GM21526 (cell line): ENCODE results near the gene LEMD1.

Source experiments
- ATAC-seq: cut with Tn5 transposase; IDR thresholded peaks from one replicate; pipeline ENCODE4 v1.9.1; 2021; ENCODE audit warnings: moderate library complexity; ENCODE audit not compliant: unreplicated experiment, low FRiP score

Gene LEMD1

GRCh38 chr1:205339197-205339702 is 82.6 kb downstream of the LEMD1 start:
- no peak for ATAC-seq

DNA sequence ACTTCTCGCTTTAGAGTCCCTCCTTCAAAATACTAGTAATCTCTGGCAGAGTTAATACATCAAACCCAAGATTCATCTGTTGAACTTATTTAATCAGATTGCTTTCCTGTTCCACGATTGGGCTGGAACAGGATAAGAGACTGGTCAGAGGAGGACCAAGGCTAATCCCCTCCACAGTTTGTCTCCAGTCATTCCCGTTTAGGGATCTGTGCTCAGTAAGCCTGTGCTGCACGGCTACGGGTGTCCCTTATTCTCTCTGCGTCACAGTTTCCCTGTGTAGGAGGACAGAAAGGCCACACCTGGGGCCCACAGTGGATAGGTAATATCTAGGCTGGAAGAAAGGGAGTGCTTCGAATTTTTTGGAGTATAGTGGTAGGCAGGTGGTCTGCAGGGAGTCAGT is 83.8 kb downstream of the LEMD1 start:
- no peak for ATAC-seq

- no peak for ATAC-seq
These were observed 84.4 kb downstream of the LEMD1 start for GRCh38 chr1:205337481-205337880.

DNA sequence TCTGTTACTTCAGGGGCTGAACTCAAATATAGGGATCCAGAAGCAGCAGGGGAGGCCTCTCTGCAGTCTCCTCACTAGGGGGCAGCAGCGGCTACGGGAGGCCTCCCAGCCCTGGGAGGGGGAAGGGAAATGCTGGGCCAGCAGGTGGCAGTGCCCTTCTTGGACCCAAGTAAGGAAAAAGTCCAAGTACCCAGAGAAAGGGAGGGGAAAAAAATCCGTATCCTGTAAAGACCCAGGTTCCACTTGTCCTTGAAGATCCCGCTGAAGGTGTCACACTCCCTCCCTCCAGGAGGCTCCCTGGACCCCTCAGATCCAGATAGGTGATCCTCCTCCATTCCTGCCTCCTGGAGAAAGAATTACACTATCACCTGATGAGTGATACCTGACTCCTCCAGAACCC is 86.2 kb downstream of the LEMD1 start:
- ATAC-seq: no peak

GRCh38 chr1:205332015-205332791 is 89.7 kb downstream of the LEMD1 start:
- ATAC-seq: no peak
